Mesenteric fat pad (tissue), 1 donor: ENCODE measurements around the gene CCDC90B. TPM values are rescaled to one million over a fixed set of nuclear protein-coding genes. Genes with fewer than 3 reads are reported as not detected.

Experiments used
- DNase-seq: peaks from one replicate; pipeline ENCODE4 v3.0.0-alpha.2; 2020; ENCODE audit warnings: low spot score
- total RNA-seq: library from RNA; stranded (reverse); fragmentation: NEBNext Ultra II Directional; extraction: Animal tissue kit (Norgen Biotek cat#: 25700); gene quantifications from one replicate; pipeline ENCODE4 v1.2.1, GENCODE V29; 2021
- donor health status: DM: yes; HTN: yes; CAD: no.

Gene CCDC90B
- total RNA-seq, 1 donor from 2014 or later = 30.3 TPM

GRCh38 chr11:83241291-83241946 is 44.7 kb downstream of the CCDC90B start:
- DNase-seq = no peak

- DNase-seq = no peak
Observed at GRCh38 chr11:83238111-83238510, 48.1 kb downstream of the CCDC90B start.

GRCh38 chr11:83235825-83236224 is 50.3 kb downstream of the CCDC90B start:
- no peak for DNase-seq

GRCh38 chr11:83223457-83223856 is 62.7 kb downstream of the CCDC90B start:
- DNase-seq = no peak

- DNase-seq = no peak
Observed at GRCh38 chr11:83222499-83222898, 63.7 kb downstream of the CCDC90B start.

GRCh38 chr11:83221694-83222093 is 64.5 kb downstream of the CCDC90B start:
- DNase-seq = no peak

- no peak for DNase-seq
Observed at GRCh38 chr11:83220260-83220659, 65.9 kb downstream of the CCDC90B start.

- no peak for DNase-seq
Observed at GRCh38 chr11:83219095-83219494, 67.1 kb downstream of the CCDC90B start.

Other genes with a start within 250 kb of the CCDC90B start
- gene RAB30, start 214.5 kb downstream of the CCDC90B start, total RNA-seq = 33.9 TPM
- 51.7 TPM for gene PCF11, start 129.2 kb downstream of the CCDC90B start, total RNA-seq
- gene ANKRD42, start 92.7 kb downstream of the CCDC90B start, total RNA-seq = 9.2 TPM